ENCODE measurements around the gene TMEM201.

GRCh38 chr1:9631613-9632012, 42.9 kb downstream of the TMEM201 start:
- no peak for TF ChIP-seq EZH2phosphoT487 (IDR thresholded peaks at IDR 0.05)
- TF ChIP-seq CTCF (IDR thresholded peaks at IDR 0.05), result no peak
